ENCODE data around the gene ARHGEF19.

- TF ChIP-seq CTCF (IDR thresholded peaks at IDR 0.05; ENCODE audit: insufficient read depth, low read length): no peak
- TF ChIP-seq GABPA (IDR thresholded peaks at IDR 0.05; ENCODE audit: low read depth): no peak
- TF ChIP-seq POLR2AphosphoS5 (IDR thresholded peaks at IDR 0.05; ENCODE audit: low read depth): no peak
- no peak for TF ChIP-seq REST (IDR thresholded peaks at IDR 0.05; ENCODE audit: insufficient replicate concordance, low read depth)
- TF ChIP-seq SPI1 (IDR thresholded peaks at IDR 0.05; ENCODE audit: borderline replicate concordance, low read depth): no peak
Observed at GRCh38 chr1:16209847-16210407, 2.5 kb downstream of the ARHGEF19 start.
